Activated CD4-positive, alpha-beta T cell treated with anti-CD3 and anti-CD28 coated beads, Interleukin-2, amount 50 U/mL, for 4 hours (primary cell): ENCODE results near the gene PPARGC1A.

Source experiments
- DNase-seq, 2 experiments: peaks; one replicate each; pipeline ENCODE4 v3.0.0-alpha.2; 2020

PPARGC1A gene

GRCh38 chr4:23889814-23890341 is at the start of gene PPARGC1A:
Gene PPARGC1A, minus strand, starts transcription at chr4:23890047. Its CDS starts 90 bp downstream, at chr4:23889957.
- DNase-seq: no peak

GRCh38 chr4:23938796-23939195 is 48.9 kb upstream of the PPARGC1A start:
- no peak for DNase-seq

GRCh38 chr4:23937173-23937572 is 47.3 kb upstream of the PPARGC1A start:
- DNase-seq: no peak

GRCh38 chr4:23934915-23935314 is 45.1 kb upstream of the PPARGC1A start:
- DNase-seq: no peak

- no peak for DNase-seq
These were observed 44.4 kb upstream of the PPARGC1A start for GRCh38 chr4:23934223-23934622.

GRCh38 chr4:23932901-23933308 is 43.1 kb upstream of the PPARGC1A start:
- no peak for DNase-seq

GRCh38 chr4:23932186-23932585 is 42.3 kb upstream of the PPARGC1A start:
- no peak for DNase-seq

GRCh38 chr4:23931489-23931830 is 41.6 kb upstream of the PPARGC1A start:
- no peak for DNase-seq

GRCh38 chr4:23930750-23931488 is 41.1 kb upstream of the PPARGC1A start:
- no peak for DNase-seq

- no peak for DNase-seq
These were observed 39.4 kb upstream of the PPARGC1A start for GRCh38 chr4:23929248-23929647.

GRCh38 chr4:23924556-23924955 is 34.7 kb upstream of the PPARGC1A start:
- DNase-seq: no peak

GRCh38 chr4:23923840-23924239 is 34.0 kb upstream of the PPARGC1A start:
- no peak for DNase-seq

GRCh38 chr4:23923141-23923540 is 33.3 kb upstream of the PPARGC1A start:
- no peak for DNase-seq

GRCh38 chr4:23922541-23923111 is 32.8 kb upstream of the PPARGC1A start:
- DNase-seq: no peak

- no peak for DNase-seq
These were observed 32.2 kb upstream of the PPARGC1A start for GRCh38 chr4:23922013-23922412.

- DNase-seq: no peak
These were observed 31.6 kb upstream of the PPARGC1A start for GRCh38 chr4:23921447-23921845.

- DNase-seq: no peak
These were observed 31.0 kb upstream of the PPARGC1A start for GRCh38 chr4:23920716-23921446.

GRCh38 chr4:23920296-23920695 is 30.4 kb upstream of the PPARGC1A start:
- DNase-seq: no peak

- no peak for DNase-seq
These were observed 26.4 kb upstream of the PPARGC1A start for GRCh38 chr4:23916282-23916681.

- DNase-seq: no peak
These were observed 25.7 kb upstream of the PPARGC1A start for GRCh38 chr4:23915459-23916132.

- DNase-seq: no peak
These were observed 22.0 kb upstream of the PPARGC1A start for GRCh38 chr4:23911675-23912455.

- DNase-seq: no peak
These were observed 19.8 kb upstream of the PPARGC1A start for GRCh38 chr4:23909671-23910070.
